Measurements from ENCODE around the gene DMBT1.
"Not testable (repeated sequence)": the region's sequence is repeated elsewhere in the genome, so short reads cannot be mapped to it uniquely, and the experiment has no call there.

Gene DMBT1

DNA sequence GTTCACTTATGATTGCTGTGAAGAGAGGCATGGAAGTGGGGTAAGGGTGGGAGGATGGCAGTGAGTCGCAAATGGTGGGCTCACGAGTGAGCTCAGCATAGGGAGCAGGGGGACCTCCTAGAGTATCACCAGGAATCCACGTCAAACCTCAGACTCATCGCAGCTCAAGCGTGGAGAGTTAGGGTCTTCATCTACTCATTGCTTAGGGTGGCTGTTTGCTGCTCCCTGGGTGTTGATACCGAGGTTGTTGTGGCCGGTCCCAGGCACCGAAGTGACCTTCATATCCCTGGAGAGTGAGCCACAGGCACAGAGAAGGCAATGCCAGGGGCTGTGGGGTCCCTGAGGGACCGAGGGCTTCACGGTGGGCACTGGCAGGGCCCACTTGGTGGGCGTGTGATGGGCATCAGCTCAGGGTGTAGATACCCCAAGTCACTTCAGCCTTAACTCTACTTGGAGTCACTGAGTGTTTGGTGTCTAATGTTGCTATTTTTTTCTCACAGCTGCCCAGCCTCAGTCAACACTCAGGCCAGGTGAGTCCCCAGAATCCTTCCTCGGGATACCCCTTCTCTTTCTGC is 16.8 kb downstream of the DMBT1 start:
- no peak for DNase-seq (ENCODE audit: low read depth in 2 of 3, low spot score in 2 of 3)

DNA sequence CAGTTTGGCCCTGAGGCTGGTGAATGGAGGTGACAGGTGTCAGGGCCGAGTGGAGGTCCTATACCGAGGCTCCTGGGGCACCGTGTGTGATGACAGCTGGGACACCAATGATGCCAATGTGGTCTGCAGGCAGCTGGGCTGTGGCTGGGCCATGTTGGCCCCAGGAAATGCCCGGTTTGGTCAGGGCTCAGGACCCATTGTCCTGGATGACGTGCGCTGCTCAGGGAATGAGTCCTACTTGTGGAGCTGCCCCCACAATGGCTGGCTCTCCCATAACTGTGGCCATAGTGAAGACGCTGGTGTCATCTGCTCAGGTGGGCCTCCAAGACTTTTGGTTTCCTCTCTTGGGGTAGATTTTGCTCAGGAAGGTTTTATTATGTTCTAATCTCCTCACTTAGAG is 25.5 kb downstream of the DMBT1 start:
- DNase-seq (ENCODE audit: low read depth in 2 of 3, low spot score in 2 of 3) = not testable (repeated sequence)

DNA sequence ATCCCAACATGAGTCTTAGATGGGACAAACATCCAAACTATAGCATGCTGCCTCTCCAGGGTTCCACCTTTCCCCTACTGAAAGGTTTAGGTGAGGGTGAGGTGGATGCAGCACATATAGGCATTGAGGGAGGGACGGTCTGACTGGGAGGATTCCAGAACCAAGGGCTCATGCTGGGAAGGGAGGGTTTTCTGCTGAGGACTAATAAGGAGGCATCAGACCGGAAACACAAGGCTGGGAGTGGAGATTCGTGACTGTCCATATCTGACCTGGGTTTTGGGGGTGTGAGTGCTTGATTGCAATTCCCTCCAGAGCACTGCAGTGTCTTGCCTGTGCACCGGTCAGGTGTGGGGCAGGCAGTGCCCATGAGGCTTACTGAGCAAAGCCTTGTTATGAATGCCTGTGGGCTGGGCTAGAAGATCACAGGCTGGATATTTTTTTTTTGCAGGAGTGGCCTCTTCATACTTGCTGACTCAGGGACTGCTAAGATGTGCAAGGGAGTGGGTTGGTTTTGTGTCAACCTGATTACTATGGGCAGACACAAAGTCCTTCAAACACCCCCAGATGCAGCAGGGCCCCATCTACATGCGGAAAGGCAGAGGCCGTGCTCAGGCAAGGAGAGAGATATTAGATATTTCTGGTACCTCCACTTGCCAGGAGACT is 26.7 kb downstream of the DMBT1 start:
- DNase-seq (ENCODE audit: low read depth in 2 of 3, low spot score in 2 of 3) = no peak

DNA sequence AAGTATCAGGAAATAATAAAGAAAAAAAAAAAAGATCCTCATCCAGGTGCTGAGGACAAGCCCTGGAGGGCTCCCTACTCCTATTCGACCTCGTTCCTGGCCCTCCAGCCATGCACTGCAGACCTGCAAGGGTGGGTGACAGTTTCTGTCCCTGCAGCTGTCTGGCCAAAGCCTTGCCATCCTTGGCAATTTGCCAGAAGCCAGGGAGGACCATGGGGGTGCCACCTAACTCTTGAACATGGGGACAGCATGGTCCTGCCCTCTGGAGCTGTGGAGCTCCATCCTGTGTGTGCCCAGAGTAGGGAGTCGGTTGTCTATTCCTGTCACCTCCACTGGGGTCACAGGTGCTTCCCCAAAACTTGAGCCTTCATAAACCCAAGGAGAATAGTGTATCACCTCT is 27.8 kb downstream of the DMBT1 start:
- no peak for DNase-seq (ENCODE audit: low read depth in 2 of 3, low spot score in 2 of 3)

DNA sequence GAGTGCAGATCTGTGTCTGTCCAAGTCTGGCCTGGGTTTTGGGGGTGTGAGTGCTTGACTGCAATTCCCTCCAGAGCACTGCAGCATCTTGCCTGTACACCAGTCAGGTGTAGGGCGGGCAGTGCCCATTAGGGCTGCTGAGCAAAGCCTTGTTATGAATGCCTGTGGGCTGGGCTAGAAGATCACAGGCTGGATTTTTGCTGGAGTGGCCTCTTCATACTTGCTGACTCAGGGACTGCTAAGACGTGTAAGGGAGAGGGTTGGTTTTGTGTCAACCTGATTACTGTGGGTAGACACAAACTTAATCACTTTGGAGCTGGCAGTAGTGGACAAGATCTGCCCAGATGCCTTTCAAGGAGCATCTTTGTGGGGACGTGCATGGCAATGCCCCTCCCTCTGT is 29.6 kb downstream of the DMBT1 start:
- no peak for DNase-seq (ENCODE audit: low read depth in 2 of 3, low spot score in 2 of 3)

DNA sequence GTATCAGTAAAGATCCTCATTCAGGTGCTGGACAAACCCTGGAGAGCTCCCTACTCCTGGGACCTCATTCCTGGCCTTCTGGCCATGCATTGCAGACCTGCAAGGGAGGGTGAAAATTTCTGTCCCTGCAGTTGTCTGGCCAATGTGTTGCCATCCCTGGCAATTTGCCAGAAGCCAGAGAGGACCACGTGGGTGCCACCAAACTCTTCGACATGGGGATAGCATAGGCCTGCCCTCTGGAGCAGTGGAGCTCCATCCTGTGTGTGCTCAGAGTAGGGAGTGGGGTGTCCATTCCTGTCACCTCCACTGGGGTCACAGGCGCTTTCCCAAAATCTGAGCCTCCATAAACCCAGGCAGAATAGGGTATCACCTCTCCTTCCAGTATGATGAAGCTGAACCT is 31.2 kb downstream of the DMBT1 start:
- DNase-seq (ENCODE audit: low read depth in 2 of 3, low spot score in 2 of 3) = no peak

DNA sequence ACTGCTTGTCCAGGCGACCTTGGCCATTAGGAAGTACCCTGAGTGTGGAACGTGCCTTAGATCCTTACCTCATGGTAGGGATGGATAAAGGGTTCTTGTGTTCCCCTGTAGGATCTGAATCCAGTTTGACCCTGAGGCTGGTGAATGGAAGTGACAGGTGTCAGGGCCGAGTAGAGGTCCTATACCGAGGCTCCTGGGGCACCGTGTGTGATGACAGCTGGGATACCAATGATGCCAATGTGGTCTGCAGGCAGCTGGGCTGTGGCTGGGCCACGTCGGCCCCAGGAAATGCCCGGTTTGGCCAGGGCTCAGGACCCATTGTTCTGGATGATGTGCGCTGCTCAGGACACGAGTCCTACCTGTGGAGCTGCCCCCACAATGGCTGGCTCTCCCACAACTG is 31.6 kb downstream of the DMBT1 start:
- no peak for DNase-seq (ENCODE audit: low read depth in 2 of 3, low spot score in 2 of 3)

DNA sequence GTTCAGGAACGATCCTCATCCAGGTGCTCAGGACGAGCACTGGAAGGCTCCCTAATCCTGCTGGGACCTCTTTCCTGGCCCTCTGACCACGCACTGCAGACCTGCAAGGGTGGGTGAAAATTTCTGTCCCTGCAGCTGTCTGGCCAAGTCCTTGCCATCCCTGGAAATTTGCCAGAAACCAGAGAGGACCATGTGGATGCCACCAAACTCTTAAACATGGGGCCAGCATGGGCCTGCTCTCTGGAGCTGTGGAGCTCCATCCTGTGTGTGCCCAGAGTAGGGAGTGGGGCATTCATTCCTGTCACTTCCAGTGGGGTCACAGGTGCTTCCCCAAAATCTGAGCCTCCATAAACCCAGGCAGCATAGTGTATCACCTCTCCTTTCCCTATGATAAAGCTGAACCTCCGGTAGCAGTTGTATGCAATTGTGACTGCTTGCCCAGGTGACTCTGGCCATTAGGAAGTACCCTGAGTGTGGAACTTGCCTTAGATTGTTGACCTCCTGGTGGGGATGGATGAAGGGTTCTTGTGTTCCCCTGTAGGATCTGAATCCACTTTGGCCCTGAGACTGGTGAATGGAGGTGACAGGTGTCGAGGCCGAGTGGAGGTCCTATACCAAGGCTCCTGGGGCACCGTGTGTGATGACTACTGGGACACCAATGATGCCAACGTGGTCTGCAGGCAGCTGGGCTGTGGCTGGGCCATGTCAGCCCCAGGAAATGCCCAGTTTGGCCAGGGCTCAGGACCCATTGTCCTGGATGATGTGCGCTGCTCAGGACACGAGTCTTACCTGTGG is 57.1 kb downstream of the DMBT1 start:
- DNase-seq (ENCODE audit: low read depth in 2 of 3, low spot score in 2 of 3) = no peak

DNA sequence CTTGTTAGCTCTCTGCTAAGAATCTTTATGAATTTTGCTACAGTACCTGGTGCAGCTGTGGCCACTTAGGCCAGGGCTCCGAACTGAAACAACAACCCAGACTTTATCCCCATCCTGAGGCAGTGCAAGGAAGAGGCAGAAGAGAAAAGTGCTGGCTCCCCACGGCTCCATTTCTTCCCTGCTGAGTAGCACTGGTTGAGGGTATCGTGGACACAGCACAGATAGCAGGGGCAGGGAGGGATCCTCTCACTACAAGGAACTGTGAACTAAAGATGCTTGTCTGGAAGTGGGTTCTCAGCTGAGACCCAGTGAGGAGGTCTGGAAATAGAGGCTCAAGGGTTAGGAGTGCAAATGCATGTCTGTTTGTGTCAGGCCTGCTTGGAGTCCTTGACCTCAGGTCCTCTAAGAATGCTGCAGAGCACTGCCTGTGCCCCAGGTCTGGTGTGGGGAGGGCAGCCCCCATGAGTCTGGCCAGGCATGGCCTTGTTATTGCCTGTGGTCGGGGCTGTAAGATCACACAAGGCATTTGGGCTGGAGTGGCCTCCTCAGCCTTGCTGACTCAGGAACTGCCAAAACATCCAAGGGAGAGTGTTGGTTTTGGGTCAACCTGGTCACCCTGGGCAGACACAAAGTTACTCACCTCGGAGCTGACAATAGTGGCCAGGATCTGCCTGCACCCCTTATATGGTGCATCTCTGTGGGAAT is 58.1 kb downstream of the DMBT1 start:
- no peak for DNase-seq (ENCODE audit: low read depth in 2 of 3, low spot score in 2 of 3)

DNA sequence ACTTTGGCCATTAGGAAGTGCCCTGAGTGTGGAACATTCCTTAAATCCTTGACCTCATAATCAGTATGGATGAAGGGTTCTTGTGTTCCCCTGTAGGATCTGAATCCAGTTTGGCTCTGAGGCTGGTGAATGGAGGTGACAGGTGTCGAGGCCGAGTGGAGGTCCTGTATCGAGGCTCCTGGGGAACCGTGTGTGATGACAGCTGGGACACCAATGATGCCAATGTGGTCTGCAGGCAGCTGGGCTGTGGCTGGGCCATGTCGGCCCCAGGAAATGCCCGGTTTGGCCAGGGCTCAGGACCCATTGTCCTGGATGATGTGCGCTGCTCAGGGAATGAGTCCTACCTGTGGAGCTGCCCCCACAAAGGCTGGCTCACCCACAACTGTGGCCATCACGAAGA is 60.4 kb downstream of the DMBT1 start:
- not testable (repeated sequence) for DNase-seq (ENCODE audit: low read depth in 2 of 3, low spot score in 2 of 3)

DNA sequence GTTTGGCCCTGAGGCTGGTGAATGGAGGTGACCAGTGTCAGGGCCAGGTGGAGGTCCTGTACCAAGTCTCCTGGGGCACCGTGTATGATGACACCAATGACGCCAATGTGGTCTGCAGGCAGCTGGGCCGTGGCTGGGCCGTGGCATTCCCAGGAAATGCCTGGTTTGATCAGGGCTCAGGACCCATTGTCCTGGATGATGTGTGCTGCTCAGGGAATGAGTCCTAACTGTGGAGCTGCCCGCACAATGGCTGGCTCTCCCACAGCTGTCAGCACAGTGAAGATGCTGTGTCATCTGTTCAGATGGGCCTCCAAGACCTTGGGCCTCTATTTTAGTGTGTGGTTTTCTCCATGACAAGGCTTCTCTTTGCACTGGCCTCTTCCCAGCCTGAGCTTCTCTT is 64.0 kb downstream of the DMBT1 start:
- DNase-seq (ENCODE audit: low read depth in 2 of 3, low spot score in 2 of 3) = no peak

DNA sequence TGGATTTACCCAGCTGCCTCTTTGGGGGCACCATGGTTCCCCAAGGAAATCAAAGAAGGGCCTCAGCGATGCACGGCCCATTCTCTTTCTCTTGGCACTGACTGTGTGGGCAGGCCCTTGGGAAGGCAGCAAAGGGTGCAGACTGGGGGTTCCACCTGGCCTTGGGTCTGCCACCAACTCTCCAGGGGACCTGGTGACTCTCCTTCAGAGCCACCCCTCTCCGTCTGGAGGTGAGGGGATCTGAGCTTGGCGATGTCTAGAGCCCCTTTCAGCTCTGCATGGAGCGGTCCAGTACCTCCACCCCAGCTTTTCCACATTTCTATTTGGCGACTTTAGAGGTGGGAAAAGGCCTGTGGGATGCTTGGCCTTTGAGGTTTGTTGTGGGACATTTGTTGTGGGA is 70.0 kb downstream of the DMBT1 start:
- DNase-seq (ENCODE audit: low read depth in 2 of 3, low spot score in 2 of 3) = no peak

DNA sequence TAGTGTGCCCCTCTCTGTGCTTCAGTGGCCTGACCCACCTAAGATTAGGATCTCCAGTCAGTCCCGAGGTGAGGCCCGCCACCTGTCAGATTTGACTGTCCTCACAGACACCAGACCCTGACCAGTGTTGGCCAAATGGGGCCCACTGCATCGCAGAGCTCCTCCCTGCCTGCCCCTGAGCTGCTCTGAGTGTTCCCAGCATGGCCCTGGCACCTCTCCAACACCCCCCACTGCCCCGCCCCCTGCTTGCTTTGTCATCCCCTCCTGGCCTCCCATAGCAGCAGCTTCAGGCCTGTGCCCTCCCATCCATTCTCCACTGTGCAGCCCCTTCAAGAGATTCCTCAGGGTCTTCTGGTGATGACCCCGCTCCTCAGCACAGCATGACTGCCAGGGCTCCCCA is 71.5 kb downstream of the DMBT1 start:
- no peak for DNase-seq (ENCODE audit: low read depth in 2 of 3, low spot score in 2 of 3)

DNA sequence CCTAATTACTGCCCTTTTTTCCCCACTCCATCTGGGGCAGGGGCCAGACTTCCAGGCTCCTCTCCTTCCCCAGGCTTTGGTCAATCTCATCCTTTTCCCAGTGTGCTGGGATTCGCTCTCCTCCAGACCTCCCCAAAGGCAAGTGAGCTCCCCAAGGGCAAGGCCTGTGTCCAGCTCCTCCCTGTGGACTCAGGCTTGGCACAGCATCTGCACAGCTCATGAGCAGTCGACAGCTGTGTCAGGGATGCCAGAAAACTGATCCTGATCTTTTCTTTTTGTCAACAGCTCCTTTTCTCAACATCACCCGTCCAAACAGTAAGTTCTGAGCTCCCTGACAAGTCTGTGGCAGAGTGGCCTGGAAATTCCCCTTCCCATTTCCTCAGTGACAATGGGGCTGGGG is 72.0 kb downstream of the DMBT1 start:
- no peak for DNase-seq (ENCODE audit: low read depth in 2 of 3, low spot score in 2 of 3)

DNA sequence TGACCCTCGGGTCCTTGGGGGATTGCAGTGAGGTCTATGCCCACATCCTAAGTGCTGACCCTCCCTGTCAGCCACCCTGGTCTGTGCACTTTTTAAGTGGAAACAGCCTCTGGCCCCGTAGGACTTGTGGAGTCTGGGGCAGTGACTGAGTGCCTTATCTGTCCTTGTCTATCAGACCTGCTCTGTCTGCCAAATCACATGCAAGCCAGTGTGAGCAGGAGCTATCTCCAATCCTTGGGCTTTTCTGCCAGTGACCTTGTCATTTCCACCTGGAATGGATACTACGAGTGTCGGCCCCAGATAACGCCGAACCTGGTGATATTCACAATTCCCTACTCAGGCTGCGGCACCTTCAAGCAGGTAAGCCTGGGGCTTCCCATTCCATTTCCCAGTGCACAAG is 76.4 kb downstream of the DMBT1 start:
- DNase-seq (ENCODE audit: low read depth in 2 of 3, low spot score in 2 of 3) = no peak

DNA sequence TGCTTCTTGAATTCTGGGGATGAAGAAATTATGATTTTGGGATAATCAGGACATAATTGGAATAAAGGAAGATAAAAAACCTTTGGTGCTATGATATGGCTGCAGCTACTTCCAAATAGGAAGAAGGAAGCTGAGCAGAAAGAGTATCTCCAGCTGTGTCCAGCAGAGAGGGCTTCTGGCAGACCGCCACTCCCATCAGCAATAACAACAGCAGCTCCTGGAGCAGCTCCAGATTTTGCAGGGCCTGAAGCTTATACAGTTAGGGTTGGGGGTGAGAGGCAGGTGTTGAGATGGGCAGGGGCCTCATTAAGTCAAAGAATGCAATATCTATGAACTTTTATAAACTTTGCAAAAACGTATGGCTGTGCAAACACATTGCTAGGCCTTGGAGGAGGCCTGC is 76.8 kb downstream of the DMBT1 start:
- DNase-seq (ENCODE audit: low read depth in 2 of 3, low spot score in 2 of 3) = no peak

DNA sequence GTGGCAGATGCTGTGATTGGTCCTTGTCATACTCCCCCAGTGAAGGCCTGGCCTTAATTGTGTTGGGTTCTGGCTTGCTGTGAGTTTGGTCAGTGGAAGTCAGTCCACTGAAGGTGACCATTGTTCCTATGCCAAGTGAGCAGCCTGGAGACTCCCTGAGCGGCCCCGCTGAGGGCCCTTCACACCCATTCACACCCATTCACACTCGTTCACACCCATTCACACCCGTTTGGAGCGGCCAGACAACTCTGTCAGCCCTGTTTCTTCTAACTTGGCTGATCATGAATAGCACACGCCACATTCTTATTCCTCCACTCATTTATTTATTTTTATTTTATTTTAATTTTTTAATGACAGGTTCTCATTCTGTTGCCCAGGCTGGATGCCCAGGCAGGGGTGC is 77.6 kb downstream of the DMBT1 start:
- DNase-seq (ENCODE audit: low read depth in 2 of 3, low spot score in 2 of 3) = no peak

DNA sequence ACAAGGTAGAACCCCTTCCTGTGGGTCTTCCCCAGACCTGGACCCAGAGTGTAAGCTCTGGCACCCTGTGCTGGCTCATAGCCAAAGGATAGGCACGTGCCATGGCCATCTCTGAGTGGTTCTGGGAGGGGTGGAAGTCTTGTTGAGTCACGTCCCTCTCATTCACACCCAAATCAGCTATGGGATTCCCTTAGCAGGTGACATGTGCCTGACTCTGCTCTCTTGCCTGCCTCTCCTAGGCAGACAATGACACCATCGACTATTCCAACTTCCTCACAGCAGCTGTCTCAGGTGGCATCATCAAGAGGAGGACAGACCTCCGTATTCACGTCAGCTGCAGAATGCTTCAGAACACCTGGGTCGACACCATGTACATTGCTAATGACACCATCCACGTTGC is 79.2 kb downstream of the DMBT1 start:
- no peak for DNase-seq (ENCODE audit: low read depth in 2 of 3, low spot score in 2 of 3)

DNA sequence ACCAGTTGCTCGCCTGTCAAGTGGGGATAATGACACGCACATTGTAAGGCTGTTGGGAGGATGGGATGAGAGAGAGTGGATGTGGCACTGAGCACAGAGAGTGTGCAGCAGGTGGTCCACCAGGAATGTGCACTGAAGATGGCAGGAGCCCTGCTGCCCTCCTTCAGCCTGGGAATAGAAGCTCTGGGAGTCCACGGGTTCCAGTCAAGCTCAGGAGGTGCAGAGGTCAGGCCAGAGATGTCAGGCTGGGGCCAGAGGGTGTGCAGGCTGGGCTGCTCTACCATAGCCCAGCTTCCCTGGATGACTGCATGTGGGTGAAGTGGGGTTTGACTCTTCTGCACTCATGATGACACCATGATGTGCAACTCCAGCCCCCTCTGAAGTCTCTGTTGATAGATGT is 80.4 kb downstream of the DMBT1 start:
- DNase-seq (ENCODE audit: low read depth in 2 of 3, low spot score in 2 of 3) = no peak

DNA sequence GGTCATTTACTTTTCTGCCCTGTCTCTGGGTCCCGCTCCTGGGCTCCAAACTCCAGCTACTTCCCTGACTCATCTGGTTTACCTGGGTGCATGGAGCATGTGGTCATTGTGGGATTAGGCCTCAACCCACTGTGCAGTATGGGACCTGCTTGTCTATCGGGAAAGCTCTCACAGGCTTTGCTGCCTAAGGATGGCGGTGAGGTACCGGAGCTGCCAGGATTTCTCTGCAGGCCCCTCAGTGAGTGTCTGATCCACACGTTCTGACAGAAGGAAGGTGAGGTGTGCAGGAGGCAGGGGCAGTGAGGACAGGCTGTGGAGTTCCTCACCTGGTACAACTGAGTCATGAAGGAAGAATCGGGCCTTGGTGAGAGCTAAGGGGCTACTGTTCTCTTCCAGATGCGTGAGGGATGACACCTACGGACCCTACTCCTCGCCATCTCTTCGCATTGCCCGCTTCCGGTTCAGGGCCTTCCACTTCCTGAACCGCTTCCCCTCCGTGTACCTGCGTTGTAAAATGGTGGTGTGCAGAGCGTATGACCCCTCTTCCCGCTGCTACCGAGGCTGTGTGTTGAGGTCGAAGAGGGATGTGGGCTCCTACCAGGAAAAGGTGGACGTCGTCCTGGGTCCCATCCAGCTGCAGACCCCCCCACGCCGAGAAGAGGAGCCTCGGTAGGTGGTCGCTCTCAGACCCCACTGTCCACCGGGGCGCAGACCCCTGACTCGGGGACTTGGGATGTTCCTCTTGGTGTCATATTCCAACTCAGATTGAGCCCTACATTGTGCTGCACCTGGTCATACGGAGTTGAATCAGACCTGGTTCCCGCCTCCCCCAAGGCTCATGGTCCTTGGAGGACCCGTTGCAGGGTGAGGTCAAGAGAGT is 82.4 kb downstream of the DMBT1 start:
- no peak for DNase-seq (ENCODE audit: low read depth in 2 of 3, low spot score in 2 of 3)

DNA sequence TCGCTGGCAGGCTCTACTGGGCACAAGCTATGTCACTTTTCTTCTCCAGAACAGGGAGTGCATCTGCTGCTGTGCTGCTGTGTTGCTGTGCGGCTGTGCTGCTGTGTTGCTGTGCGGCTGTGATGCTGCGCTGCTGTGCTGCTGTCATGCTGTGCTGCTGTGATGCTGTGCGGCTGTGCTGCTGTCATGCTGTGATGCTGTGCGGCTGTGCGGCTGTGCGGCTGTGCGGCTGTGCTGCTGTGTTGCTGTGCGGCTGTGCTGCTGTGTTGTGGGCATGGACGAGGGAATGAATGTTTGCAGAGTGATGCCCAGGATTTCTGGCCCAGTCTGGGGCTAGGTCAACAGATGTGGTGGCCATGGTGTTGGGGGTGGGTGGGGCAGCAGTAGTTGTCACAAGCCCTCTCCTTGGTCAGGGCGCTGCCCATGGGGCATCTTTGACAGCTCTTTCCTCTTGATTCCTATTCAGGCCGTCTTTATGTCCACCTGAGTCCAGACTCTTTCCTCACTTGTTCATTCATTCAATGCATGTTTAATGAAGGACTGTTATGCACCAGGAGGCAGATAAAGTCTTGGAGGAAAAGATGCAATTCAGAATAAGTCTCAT is 83.5 kb downstream of the DMBT1 start:
- no peak for DNase-seq (ENCODE audit: low read depth in 2 of 3, low spot score in 2 of 3)

All from activated CD8-positive, alpha-beta memory T cell treated with anti-CD3 and anti-CD28 coated beads for 48 hours (primary cell).